ENCODE data around the gene SERPINB6. TPM values are rescaled to one million over a fixed set of nuclear protein-coding genes. Genes with fewer than 3 reads are reported as not detected.
A peak's percentile ranks its signal among the peaks of the same experiment; 100 is the strongest.

Gene SERPINB6
- total RNA-seq, 4 donors from 2014 or later, result 84.9 to 266 (median 203) TPM

GRCh38 chr6:2961506-2961905 is 9.9 kb downstream of the SERPINB6 start:
- Histone ChIP-seq H3K27ac (peak overlapping the region; percentile 5 to 7), H3K27me3 (no peaks in the 10 kb centered on the region), H3K36me3 (no peaks in the 10 kb centered on the region), H3K4me3 (no peak overlapping the region), H3K9me3 (no peaks in the 10 kb centered on the region), H3K4me1 (peaks cover 0 to 6% of the 10 kb centered on the region in 2 donors)
- TF ChIP-seq CTCF (IDR thresholded peaks at IDR 0.05), result no peak
- TF ChIP-seq POLR2A (IDR thresholded peaks at IDR 0.05), result no peak
- no peak for DNase-seq
- intact Hi-C loops (cut with DNase I; ENCODE audit: low total_unique reads), result no loop called here

- Histone ChIP-seq H3K9me3 (no peaks in the 10 kb centered on the region), H3K27me3 (no peaks in the 10 kb centered on the region), H3K4me3 (no peak overlapping the region), H3K4me1 (peaks cover 0 to 6% of the 10 kb centered on the region in 2 donors), H3K27ac (peak overlapping the region; percentile 5 to 15), H3K36me3 (no peaks in the 10 kb centered on the region)
- intact Hi-C loops (cut with DNase I; ENCODE audit: low total_unique reads), result no loop called here
- DNase-seq, result no peak
- no peak for TF ChIP-seq POLR2A (IDR thresholded peaks at IDR 0.05)
- no peak for TF ChIP-seq CTCF (IDR thresholded peaks at IDR 0.05)
Observed at GRCh38 chr6:2960935-2961334, 10.4 kb downstream of the SERPINB6 start.

GRCh38 chr6:2959909-2960719 is 11.3 kb downstream of the SERPINB6 start:
- DNase-seq, result no peak
- Histone ChIP-seq H3K27me3 (no peaks in the 10 kb centered on the region), H3K36me3 (no peaks in the 10 kb centered on the region), H3K9me3 (no peaks in the 10 kb centered on the region), H3K4me1 (peaks cover 0 to 6% of the 10 kb centered on the region in 2 donors), H3K27ac (peak overlapping the region in 1 of 2 donors; percentile 15), H3K4me3 (no peak overlapping the region)
- intact Hi-C loops (cut with DNase I; ENCODE audit: low total_unique reads), result no loop called here
- TF ChIP-seq CTCF (IDR thresholded peaks at IDR 0.05), result no peak

- Histone ChIP-seq H3K27me3 (no peaks in the 10 kb centered on the region), H3K9me3 (no peaks in the 10 kb centered on the region), H3K4me3 (no peak overlapping the region), H3K27ac (peak overlapping the region; percentile 45 to 49), H3K36me3 (no peaks in the 10 kb centered on the region), H3K4me1 (peaks cover 0 to 5% of the 10 kb centered on the region in 2 donors)
- intact Hi-C loops (cut with DNase I; ENCODE audit: low total_unique reads), result no loop called here
- TF ChIP-seq CTCF (IDR thresholded peaks at IDR 0.05) (no peak), POLR2A (IDR thresholded peaks at IDR 0.05) (no peak)
- no peak for DNase-seq
Observed at GRCh38 chr6:2958776-2959175, 12.6 kb downstream of the SERPINB6 start.

GRCh38 chr6:2958331-2958711 is 13.0 kb downstream of the SERPINB6 start:
- H3K27me3 ChIP-seq, result no peaks in the 10 kb centered on the region
- no peak for TF ChIP-seq CTCF (IDR thresholded peaks at IDR 0.05)
- TF ChIP-seq POLR2A (IDR thresholded peaks at IDR 0.05), result no peak
- DNase-seq, result no peak
- H3K4me1 ChIP-seq, result peaks cover 0 to under 1% of the 10 kb centered on the region in 2 donors
- H3K36me3 ChIP-seq, result no peaks in the 10 kb centered on the region
- no peaks in the 10 kb centered on the region for H3K9me3 ChIP-seq
- H3K4me3 ChIP-seq, result no peak overlapping the region
- peak overlapping the region; percentile 45 to 49 for H3K27ac ChIP-seq
- intact Hi-C loops (cut with DNase I; ENCODE audit: low total_unique reads), result no loop called here

Measured in uterus (tissue), 4 donors.